ENCODE results near the gene CDC14A.

CDC14A gene

DNA sequence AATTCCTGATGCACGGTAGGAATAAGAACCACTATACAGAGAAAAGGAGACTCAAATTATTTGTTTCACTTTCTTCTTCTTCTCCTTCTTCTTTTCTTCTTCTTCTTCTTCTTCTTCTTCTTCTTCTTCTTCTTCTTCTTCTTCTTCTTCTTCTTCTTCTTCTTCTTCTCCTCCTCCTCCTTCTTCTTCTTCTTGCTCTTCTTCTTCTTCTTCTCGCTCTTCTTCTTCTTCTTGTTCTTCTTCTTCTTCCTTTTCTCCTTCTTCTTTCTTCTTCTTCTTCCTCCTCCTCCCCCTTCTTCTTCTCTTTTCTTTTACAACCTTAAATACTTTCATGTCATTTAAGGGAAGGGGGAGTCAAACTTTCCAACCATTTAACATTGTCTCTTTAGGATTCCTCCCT lies 174.6 kb downstream of the CDC14A start:
- POLR2A ChIA-PET = no interaction called here
- TF ChIP-seq L3MBTL2 (conservative IDR thresholded peaks at IDR 0.05) (no peak), ZNF384 (IDR thresholded peaks at IDR 0.05) (no peak), LEF1 (IDR thresholded peaks at IDR 0.05; ENCODE audit: borderline replicate concordance) (no peak), SP1 (IDR thresholded peaks at IDR 0.05) (no peak), CTBP1 (IDR thresholded peaks at IDR 0.05; ENCODE audit: borderline replicate concordance) (no peak), FOXM1 (IDR thresholded peaks at IDR 0.05; ENCODE audit: borderline replicate concordance) (no peak), ARNT (IDR thresholded peaks at IDR 0.05) (no peak), ELF4 (IDR thresholded peaks at IDR 0.05) (no peak), TARDBP (IDR thresholded peaks at IDR 0.05) (no peak), PKNOX1 (IDR thresholded peaks at IDR 0.05) (no peak), BHLHE40 (IDR thresholded peaks at IDR 0.05; ENCODE audit: borderline replicate concordance) (no peak), FOXK2 (IDR thresholded peaks at IDR 0.05) (no peak), HDGF (IDR thresholded peaks at IDR 0.05; ENCODE audit: borderline replicate concordance) (no peak), NFRKB (IDR thresholded peaks at IDR 0.05) (no peak), FOXA1 (IDR thresholded peaks at IDR 0.05) (no peak), SUZ12 (IDR thresholded peaks at IDR 0.05) (no peak)
- no peak for DNase-seq (ENCODE audit: extremely low spot score)
- CTCF ChIA-PET = no interaction called here

GRCh38 chr1:100528871-100529270 lies 176.6 kb downstream of the CDC14A start:
- POLR2A ChIA-PET = no interaction called here
- DNase-seq (ENCODE audit: extremely low spot score) = no peak
- TF ChIP-seq ELF4 (IDR thresholded peaks at IDR 0.05) (no peak), PKNOX1 (IDR thresholded peaks at IDR 0.05) (no peak), CTBP1 (IDR thresholded peaks at IDR 0.05; ENCODE audit: borderline replicate concordance) (no peak), SP1 (IDR thresholded peaks at IDR 0.05) (no peak), FOXK2 (IDR thresholded peaks at IDR 0.05) (no peak), HDGF (IDR thresholded peaks at IDR 0.05; ENCODE audit: borderline replicate concordance) (no peak), FOXM1 (IDR thresholded peaks at IDR 0.05; ENCODE audit: borderline replicate concordance) (no peak), NFRKB (IDR thresholded peaks at IDR 0.05) (no peak)
- CTCF ChIA-PET = interaction anchor here (0.6 kb wide), 1 partner anchor 45 kb away, joined by 4 read pairs; no protein-coding TSS in a partner anchor

DNA sequence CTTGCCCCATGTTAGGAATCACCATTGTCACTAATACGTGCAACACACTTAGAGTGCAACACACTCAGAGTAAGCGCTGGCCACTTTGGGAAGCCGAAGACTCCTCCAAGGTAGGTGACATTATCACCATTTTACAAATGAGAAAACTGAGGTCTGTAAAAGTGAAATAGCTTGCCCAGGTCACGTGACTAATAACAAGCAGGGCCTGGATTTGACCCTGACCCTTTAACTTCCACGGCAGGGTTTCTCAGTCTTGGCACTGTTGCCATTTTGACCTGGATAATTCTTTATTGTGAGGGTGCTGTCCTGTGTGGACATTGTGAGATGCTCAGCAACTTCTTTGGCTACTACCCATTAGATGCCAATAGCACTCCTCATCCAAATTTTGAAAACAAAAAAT lies 177.8 kb downstream of the CDC14A start:
- CTCF ChIA-PET = no interaction called here
- TF ChIP-seq ZNF384 (IDR thresholded peaks at IDR 0.05) (no peak), PKNOX1 (IDR thresholded peaks at IDR 0.05) (no peak), L3MBTL2 (conservative IDR thresholded peaks at IDR 0.05) (no peak), CTBP1 (IDR thresholded peaks at IDR 0.05; ENCODE audit: borderline replicate concordance) (no peak), SUZ12 (IDR thresholded peaks at IDR 0.05) (no peak)
- no peak for DNase-seq (ENCODE audit: extremely low spot score)
- POLR2A ChIA-PET = no interaction called here

- DNase-seq (ENCODE audit: extremely low spot score) = no peak
- ChIA-PET CTCF (no interaction called here), POLR2A (no interaction called here)
- TF ChIP-seq LEF1 (IDR thresholded peaks at IDR 0.05; ENCODE audit: borderline replicate concordance) = no peak
- TF ChIP-seq PKNOX1 (IDR thresholded peaks at IDR 0.05) = no peak
- TF ChIP-seq NFRKB (IDR thresholded peaks at IDR 0.05) = no peak
- no peak for TF ChIP-seq FOXM1 (IDR thresholded peaks at IDR 0.05; ENCODE audit: borderline replicate concordance)
- no peak for TF ChIP-seq SP1 (IDR thresholded peaks at IDR 0.05)
- no peak for TF ChIP-seq FOXA1 (IDR thresholded peaks at IDR 0.05)
- no peak for TF ChIP-seq CTBP1 (IDR thresholded peaks at IDR 0.05; ENCODE audit: borderline replicate concordance)
- no peak for TF ChIP-seq ZNF384 (IDR thresholded peaks at IDR 0.05)
- TF ChIP-seq FOXK2 (IDR thresholded peaks at IDR 0.05) = no peak
- no peak for TF ChIP-seq ARNT (IDR thresholded peaks at IDR 0.05)
- TF ChIP-seq TARDBP (IDR thresholded peaks at IDR 0.05) = no peak
- TF ChIP-seq SUZ12 (IDR thresholded peaks at IDR 0.05) = no peak
- no peak for TF ChIP-seq HDGF (IDR thresholded peaks at IDR 0.05; ENCODE audit: borderline replicate concordance)
- TF ChIP-seq ELF4 (IDR thresholded peaks at IDR 0.05) = no peak
- TF ChIP-seq BHLHE40 (IDR thresholded peaks at IDR 0.05; ENCODE audit: borderline replicate concordance) = no peak
- TF ChIP-seq L3MBTL2 (conservative IDR thresholded peaks at IDR 0.05) = no peak
Observed at GRCh38 chr1:100530880-100531487, 178.7 kb downstream of the CDC14A start.

- CTCF ChIA-PET = no interaction called here
- no peak for DNase-seq (ENCODE audit: extremely low spot score)
- POLR2A ChIA-PET = no interaction called here
- no peak for TF ChIP-seq ZNF384 (IDR thresholded peaks at IDR 0.05)
- TF ChIP-seq ELF4 (IDR thresholded peaks at IDR 0.05) = no peak
- no peak for TF ChIP-seq PKNOX1 (IDR thresholded peaks at IDR 0.05)
- no peak for TF ChIP-seq HDGF (IDR thresholded peaks at IDR 0.05; ENCODE audit: borderline replicate concordance)
- TF ChIP-seq TARDBP (IDR thresholded peaks at IDR 0.05) = no peak
- no peak for TF ChIP-seq FOXM1 (IDR thresholded peaks at IDR 0.05; ENCODE audit: borderline replicate concordance)
- no peak for TF ChIP-seq CTBP1 (IDR thresholded peaks at IDR 0.05; ENCODE audit: borderline replicate concordance)
- no peak for TF ChIP-seq NFRKB (IDR thresholded peaks at IDR 0.05)
- TF ChIP-seq SP1 (IDR thresholded peaks at IDR 0.05) = no peak
- no peak for TF ChIP-seq SUZ12 (IDR thresholded peaks at IDR 0.05)
- no peak for TF ChIP-seq BHLHE40 (IDR thresholded peaks at IDR 0.05; ENCODE audit: borderline replicate concordance)
- TF ChIP-seq ARNT (IDR thresholded peaks at IDR 0.05) = no peak
- no peak for TF ChIP-seq LEF1 (IDR thresholded peaks at IDR 0.05; ENCODE audit: borderline replicate concordance)
- TF ChIP-seq L3MBTL2 (conservative IDR thresholded peaks at IDR 0.05) = no peak
- no peak for TF ChIP-seq FOXK2 (IDR thresholded peaks at IDR 0.05)
- TF ChIP-seq FOXA1 (IDR thresholded peaks at IDR 0.05) = no peak
Observed at GRCh38 chr1:100532645-100533044, 180.3 kb downstream of the CDC14A start.

Measured in HEK293T (cell line).